PC-9 (cell line): ENCODE measurements around the gene COLGALT1.

Experiments
- EZH2 ChIP-seq: fragments of 200-600 bp; sonication (generic); IDR thresholded peaks from 2 replicates; pipeline ENCODE4 v1.8.0; 2017; ENCODE audit warnings: antibody characterized with exemption, low read depth
- TF ChIP-seq, protein P1 (sequence below): fragments of 200-600 bp; sonication (generic); conservative IDR thresholded peaks from 2 replicates; pipeline ENCODE4 v1.6.1; 2017; ENCODE audit warnings: mixed run types, antibody characterized with exemption, mild to moderate bottlenecking, moderate library complexity

DNA sequence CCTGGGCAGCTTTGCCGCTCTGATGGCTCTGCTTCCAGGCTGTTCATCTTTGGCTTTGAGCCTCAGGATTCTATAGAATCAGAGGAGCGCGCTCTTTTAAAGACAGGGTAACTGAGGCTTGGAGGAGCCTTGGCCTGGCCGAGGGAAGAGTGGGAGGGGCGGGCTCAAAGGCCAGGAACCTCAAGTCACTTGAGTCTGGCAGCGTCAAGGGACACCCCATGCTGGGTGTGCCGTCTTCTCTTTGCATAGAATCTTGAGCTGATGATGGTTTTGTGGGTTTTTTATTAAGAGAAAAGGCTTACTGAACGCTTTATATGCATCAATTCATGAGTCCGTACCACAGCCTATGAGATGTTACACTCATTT is 42.9 kb upstream of the COLGALT1 start:
- no peak for TF ChIP-seq EZH2
- TF ChIP-seq, protein P1, sequence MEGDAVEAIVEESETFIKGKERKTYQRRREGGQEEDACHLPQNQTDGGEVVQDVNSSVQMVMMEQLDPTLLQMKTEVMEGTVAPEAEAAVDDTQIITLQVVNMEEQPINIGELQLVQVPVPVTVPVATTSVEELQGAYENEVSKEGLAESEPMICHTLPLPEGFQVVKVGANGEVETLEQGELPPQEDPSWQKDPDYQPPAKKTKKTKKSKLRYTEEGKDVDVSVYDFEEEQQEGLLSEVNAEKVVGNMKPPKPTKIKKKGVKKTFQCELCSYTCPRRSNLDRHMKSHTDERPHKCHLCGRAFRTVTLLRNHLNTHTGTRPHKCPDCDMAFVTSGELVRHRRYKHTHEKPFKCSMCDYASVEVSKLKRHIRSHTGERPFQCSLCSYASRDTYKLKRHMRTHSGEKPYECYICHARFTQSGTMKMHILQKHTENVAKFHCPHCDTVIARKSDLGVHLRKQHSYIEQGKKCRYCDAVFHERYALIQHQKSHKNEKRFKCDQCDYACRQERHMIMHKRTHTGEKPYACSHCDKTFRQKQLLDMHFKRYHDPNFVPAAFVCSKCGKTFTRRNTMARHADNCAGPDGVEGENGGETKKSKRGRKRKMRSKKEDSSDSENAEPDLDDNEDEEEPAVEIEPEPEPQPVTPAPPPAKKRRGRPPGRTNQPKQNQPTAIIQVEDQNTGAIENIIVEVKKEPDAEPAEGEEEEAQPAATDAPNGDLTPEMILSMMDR: no peak
